DOHH2 (cell line): ENCODE results near the gene IL19.
"Not testable (repeated sequence)": the region's sequence is repeated elsewhere in the genome, so short reads cannot be mapped to it uniquely, and the experiment has no call there.

Experiments used
- H3F3A ChIP-seq: fragments of 200-600 bp; sonication (generic), shearing (Covaris generic); 2 replicates; pipeline ENCODE4 v1.6.0; 2016; ENCODE audit warnings: antibody characterized with exemption, mild to moderate bottlenecking; ENCODE audit not compliant: control insufficient read depth, insufficient read depth
- H3K27ac ChIP-seq: fragments of 200-600 bp; sonication (generic); 2 replicates; pipeline ENCODE4 v1.5.1; 2014; ENCODE audit warnings: low read depth, mild to moderate bottlenecking, low read length, moderate library complexity
- H3K27me3 ChIP-seq: fragments of 200-600 bp; sonication (generic); 2 replicates; pipeline ENCODE4 v1.6.1; 2014; ENCODE audit warnings: mild to moderate bottlenecking, low read length, mixed read lengths; ENCODE audit not compliant: control insufficient read depth
- H3K36me3 ChIP-seq: fragments of 200-600 bp; sonication (generic); 2 replicates; pipeline ENCODE4 v1.6.1; 2014; ENCODE audit warnings: mild to moderate bottlenecking, low read length, moderate library complexity, mixed read lengths; ENCODE audit not compliant: control insufficient read depth
- H3K4me1 ChIP-seq: fragments of 200-600 bp; sonication (generic); 2 replicates; pipeline ENCODE4 v1.6.1; 2014; ENCODE audit warnings: mild to moderate bottlenecking, low read length, mixed read lengths; ENCODE audit not compliant: control insufficient read depth
- H3K4me2 ChIP-seq: fragments of 200-600 bp; sonication (generic); 2 replicates; pipeline ENCODE4 v1.6.0; 2014; ENCODE audit warnings: mild to moderate bottlenecking, low read length, moderate library complexity
- H3K4me3 ChIP-seq: fragments of 200-600 bp; sonication (generic); 2 replicates; pipeline ENCODE4 v1.5.1; 2014; ENCODE audit warnings: mild to moderate bottlenecking, low read length, mixed read lengths
- H3K79me2 ChIP-seq: fragments of 200-600 bp; sonication (generic); 2 replicates; pipeline ENCODE4 v1.6.1; 2014; ENCODE audit warnings: mild to moderate bottlenecking, low read length, mixed read lengths; ENCODE audit not compliant: control insufficient read depth
- H3K9me2 ChIP-seq: fragments of 200-600 bp; sonication (generic); replicated peaks from 2 replicates; pipeline ENCODE4 v1.6.1; 2014; ENCODE audit warnings: mild to moderate bottlenecking, low read length, mixed read lengths; ENCODE audit not compliant: control insufficient read depth
- H3K9me3 ChIP-seq: fragments of 200-600 bp; sonication (generic); 2 replicates; pipeline ENCODE4 v1.6.1; 2014; ENCODE audit warnings: antibody characterized with exemption, low read length, mixed read lengths; ENCODE audit not compliant: control insufficient read depth, insufficient read depth
- H4K20me1 ChIP-seq: fragments of 200-600 bp; sonication (generic); 2 replicates; pipeline ENCODE4 v1.6.0; 2014; ENCODE audit warnings: low read depth, mild to moderate bottlenecking, antibody characterized with exemption, low read length, moderate library complexity; ENCODE audit not compliant: control insufficient read depth, insufficient read depth
- EZH2phosphoT487 ChIP-seq: fragments of 200-600 bp; sonication (generic); IDR thresholded peaks from 2 replicates; pipeline ENCODE4 v1.6.1; 2017; ENCODE audit warnings: borderline replicate concordance, mild to moderate bottlenecking, antibody characterized with exemption, low read length, moderate library complexity, mixed read lengths
- TF ChIP-seq, protein P1 (sequence below): fragments of 200-600 bp; sonication (generic); IDR thresholded peaks from one replicate; pipeline ENCODE4 v1.5.1; 2014; ENCODE audit warnings: antibody characterized with exemption, mild to moderate bottlenecking, low read depth, low read length; ENCODE audit not compliant: poor library complexity, severe bottlenecking

IL19 gene

DNA sequence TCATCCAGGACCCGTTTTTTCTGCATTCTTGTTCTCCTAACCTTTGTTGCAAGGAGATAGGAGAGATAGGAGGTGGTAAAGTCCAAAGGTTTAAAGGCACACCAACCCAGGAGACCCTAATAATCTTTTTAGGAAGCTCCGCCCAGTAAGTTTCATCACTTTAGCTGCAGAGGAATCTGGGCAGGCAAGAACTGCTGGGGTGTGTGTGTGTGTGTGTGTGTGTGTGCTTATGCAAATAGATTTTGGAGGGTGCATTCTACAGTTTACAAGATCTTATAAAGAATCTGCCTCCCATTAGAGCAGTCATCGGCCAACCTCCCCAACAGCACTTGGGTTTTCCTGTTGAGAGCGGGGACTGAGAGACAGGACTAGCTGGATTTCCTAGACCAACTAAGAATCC, 5.7 kb downstream of the IL19 start:
- TF ChIP-seq EZH2phosphoT487 = no peak
- TF ChIP-seq, protein P1, sequence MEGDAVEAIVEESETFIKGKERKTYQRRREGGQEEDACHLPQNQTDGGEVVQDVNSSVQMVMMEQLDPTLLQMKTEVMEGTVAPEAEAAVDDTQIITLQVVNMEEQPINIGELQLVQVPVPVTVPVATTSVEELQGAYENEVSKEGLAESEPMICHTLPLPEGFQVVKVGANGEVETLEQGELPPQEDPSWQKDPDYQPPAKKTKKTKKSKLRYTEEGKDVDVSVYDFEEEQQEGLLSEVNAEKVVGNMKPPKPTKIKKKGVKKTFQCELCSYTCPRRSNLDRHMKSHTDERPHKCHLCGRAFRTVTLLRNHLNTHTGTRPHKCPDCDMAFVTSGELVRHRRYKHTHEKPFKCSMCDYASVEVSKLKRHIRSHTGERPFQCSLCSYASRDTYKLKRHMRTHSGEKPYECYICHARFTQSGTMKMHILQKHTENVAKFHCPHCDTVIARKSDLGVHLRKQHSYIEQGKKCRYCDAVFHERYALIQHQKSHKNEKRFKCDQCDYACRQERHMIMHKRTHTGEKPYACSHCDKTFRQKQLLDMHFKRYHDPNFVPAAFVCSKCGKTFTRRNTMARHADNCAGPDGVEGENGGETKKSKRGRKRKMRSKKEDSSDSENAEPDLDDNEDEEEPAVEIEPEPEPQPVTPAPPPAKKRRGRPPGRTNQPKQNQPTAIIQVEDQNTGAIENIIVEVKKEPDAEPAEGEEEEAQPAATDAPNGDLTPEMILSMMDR = no peak
- Histone ChIP-seq H3K27me3 (peaks cover 39% of the 10 kb centered on the region), H3K4me2 (no peak overlapping the region), H3K9me2 (no peaks in the 10 kb centered on the region), H3F3A (no peaks in the 10 kb centered on the region), H3K4me3 (no peak overlapping the region), H3K9me3 (no peaks in the 10 kb centered on the region), H3K79me2 (no peaks in the 10 kb centered on the region), H3K27ac (no peak overlapping the region), H3K36me3 (no peaks in the 10 kb centered on the region), H3K4me1 (no peaks in the 10 kb centered on the region), H4K20me1 (no peaks in the 10 kb centered on the region)

DNA sequence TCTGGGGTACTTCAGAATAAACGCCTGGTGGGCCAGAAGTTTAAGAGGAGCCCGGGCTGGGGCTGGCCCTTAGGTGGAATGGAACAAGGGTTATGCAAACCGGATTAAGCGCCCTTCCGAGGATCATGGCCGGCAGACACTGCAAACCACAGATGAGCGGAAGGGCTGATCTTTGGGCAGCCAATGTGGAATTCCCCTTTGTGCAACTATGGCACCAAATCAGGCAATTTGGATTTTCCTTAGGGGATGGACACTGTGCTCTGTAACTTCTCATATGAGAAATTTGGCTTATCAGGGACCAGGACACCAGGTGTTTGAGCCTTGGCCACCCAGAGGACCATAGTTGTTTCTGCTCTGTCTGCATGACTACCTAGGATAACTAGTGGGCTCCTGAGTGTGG, 7.5 kb downstream of the IL19 start:
- Histone ChIP-seq H3K4me1 (peaks cover 10% of the 10 kb centered on the region), H3K27ac (no peak overlapping the region), H3K4me2 (no peak overlapping the region), H3K9me3 (no peaks in the 10 kb centered on the region), H4K20me1 (no peaks in the 10 kb centered on the region), H3F3A (no peaks in the 10 kb centered on the region), H3K4me3 (no peak overlapping the region), H3K27me3 (peaks cover 22% of the 10 kb centered on the region), H3K79me2 (no peaks in the 10 kb centered on the region), H3K36me3 (no peaks in the 10 kb centered on the region), H3K9me2 (no peaks in the 10 kb centered on the region)
- TF ChIP-seq EZH2phosphoT487 = no peak
- TF ChIP-seq, protein P1 = no peak

DNA sequence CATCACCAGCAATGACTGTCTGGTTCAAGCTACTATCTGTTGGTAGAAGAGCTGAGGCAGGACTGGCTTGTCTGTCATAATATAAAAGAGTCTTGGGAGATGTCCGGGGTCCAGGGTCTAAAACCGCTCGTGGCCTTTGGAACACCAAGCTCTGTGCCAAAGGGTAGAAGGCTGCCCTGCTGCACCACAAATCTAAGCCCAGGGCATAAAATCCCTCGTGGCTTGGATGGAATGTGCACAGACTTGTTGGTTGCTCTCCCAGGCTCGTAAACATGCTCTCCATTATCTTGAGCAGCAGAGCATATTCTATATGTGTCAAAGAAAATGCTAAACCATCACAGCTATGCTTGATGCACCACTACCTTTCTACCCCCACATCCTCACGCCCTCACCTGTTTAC, 8.3 kb downstream of the IL19 start:
- H3K4me2 ChIP-seq = not testable (repeated sequence)
- H3K27me3 ChIP-seq = peaks cover 22% of the 10 kb centered on the region

DNA sequence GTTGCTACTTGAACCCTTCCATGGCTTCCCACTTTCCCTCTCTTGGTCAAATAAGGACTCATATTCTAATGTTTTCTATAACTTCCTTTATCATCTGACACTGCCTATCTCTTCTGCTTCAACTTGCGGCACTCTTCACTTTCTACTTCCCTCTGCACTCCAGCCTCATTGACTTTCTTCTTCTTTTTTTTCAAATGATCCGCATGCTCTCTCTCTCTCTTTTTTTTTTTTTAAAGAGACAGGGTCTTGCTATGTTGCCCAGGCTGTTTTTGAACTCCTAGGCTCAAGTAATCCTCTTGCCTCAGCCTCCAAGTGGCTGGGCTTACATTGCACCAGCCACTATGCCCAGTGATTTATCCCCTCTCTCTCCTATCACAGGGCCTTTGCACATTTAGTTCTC, 9.1 kb downstream of the IL19 start:
- Histone ChIP-seq H3K9me2 (no peaks in the 10 kb centered on the region), H3K79me2 (no peaks in the 10 kb centered on the region), H3K4me1 (peaks cover 10% of the 10 kb centered on the region), H3F3A (no peaks in the 10 kb centered on the region), H3K27ac (no peak overlapping the region), H3K4me3 (no peak overlapping the region), H3K27me3 (peaks cover 22% of the 10 kb centered on the region), H3K9me3 (no peaks in the 10 kb centered on the region), H3K36me3 (no peaks in the 10 kb centered on the region), H4K20me1 (no peaks in the 10 kb centered on the region), H3K4me2 (no peak overlapping the region)
- TF ChIP-seq EZH2phosphoT487 = no peak
- TF ChIP-seq, protein P1 = no peak

More for the DNA sequence above, 8.3 kb downstream of the IL19 start:
- H3K4me1 ChIP-seq = peaks cover 10% of the 10 kb centered on the region
- H3K27ac ChIP-seq, H3F3A ChIP-seq, H3K4me3 ChIP-seq, H3K36me3 ChIP-seq, H4K20me1 ChIP-seq, H3K79me2 ChIP-seq, H3K9me3 ChIP-seq, H3K9me2 ChIP-seq: not testable (repeated sequence)
